Measurements from ENCODE around the gene OPALIN.

Gene OPALIN

GRCh38 chr10:96295475-96295874, 63.3 kb downstream of the OPALIN start:
- TF ChIP-seq SIN3A (IDR thresholded peaks at IDR 0.05; ENCODE audit: borderline replicate concordance, insufficient read depth, low read length), result no peak
- no peak for TF ChIP-seq TAF1 (IDR thresholded peaks at IDR 0.05; ENCODE audit: borderline replicate concordance, insufficient read depth, low read length)
- TF ChIP-seq FOXP2 (optimal IDR thresholded peaks at IDR 0.05; ENCODE audit: borderline replicate concordance, extremely low read depth, extremely low read length, insufficient read depth), result no peak
- TF ChIP-seq POLR2AphosphoS5 (IDR thresholded peaks at IDR 0.05; ENCODE audit: low read depth, low read length), result no peak
- no peak for TF ChIP-seq REST (IDR thresholded peaks at IDR 0.05; ENCODE audit: insufficient read depth in 1 of 2, low read depth in 2 of 2, low read length in 2 of 2)
